Spleen (tissue), 7 donors: ENCODE results near the gene SERINC5.

ENCODE experiments used
- POLR2A ChIP-seq, 3 donors: fragments of 450-650 bp; IDR thresholded peaks; one replicate each; pipeline ENCODE4 v1.5.1; 2017; ENCODE audit warnings: antibody characterized with exemption in 3 of 3, mild to moderate bottlenecking in 1 of 3
- TF ChIP-seq, protein P1 (sequence below), 11 experiments: fragments of 200-600 bp in 7 of 11; fragments of 450-650 bp in 4 of 11; sonication (generic) in 4 of 11; IDR thresholded peaks in 8 of 11; conservative IDR thresholded peaks in 3 of 11; 1 replicate in 7 of 11; 2 replicates in 4 of 11; pipeline versions ENCODE4 v1.4.0 to v1.8.0; 2016 to 2021; ENCODE audit warnings: antibody characterized with exemption in 11 of 11, inconsistent platforms in 4 of 11, mild to moderate bottlenecking in 1 of 11
- donor health status: DM: no; HTN: no; CAD: no; lungs with moderate emphysema.
- donor health status: DM: no; HTN: no; CAD: no.
- donor health status: DM: no; HTN: no; CAD: no.

DNA sequence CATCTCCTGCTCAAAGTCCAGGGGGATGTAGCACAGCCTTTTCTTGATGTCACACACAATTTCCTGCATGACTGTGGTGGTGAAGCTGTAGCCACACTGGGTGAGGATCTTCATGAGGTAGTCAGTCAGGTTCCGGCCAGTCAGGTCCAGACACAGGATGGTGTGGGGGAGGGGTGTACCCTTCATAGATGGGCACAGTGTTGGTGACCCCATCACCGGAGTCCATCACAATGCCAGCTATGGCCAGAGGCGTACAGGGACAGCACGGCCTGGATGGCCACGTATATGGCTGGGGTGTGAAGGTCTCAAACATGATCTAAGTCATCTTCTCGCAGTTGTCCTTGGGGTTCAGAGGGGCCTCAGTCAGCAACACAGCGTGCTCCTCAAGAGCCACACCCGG lies 44.3 kb upstream of the SERINC5 start:
- TF ChIP-seq, protein P1, sequence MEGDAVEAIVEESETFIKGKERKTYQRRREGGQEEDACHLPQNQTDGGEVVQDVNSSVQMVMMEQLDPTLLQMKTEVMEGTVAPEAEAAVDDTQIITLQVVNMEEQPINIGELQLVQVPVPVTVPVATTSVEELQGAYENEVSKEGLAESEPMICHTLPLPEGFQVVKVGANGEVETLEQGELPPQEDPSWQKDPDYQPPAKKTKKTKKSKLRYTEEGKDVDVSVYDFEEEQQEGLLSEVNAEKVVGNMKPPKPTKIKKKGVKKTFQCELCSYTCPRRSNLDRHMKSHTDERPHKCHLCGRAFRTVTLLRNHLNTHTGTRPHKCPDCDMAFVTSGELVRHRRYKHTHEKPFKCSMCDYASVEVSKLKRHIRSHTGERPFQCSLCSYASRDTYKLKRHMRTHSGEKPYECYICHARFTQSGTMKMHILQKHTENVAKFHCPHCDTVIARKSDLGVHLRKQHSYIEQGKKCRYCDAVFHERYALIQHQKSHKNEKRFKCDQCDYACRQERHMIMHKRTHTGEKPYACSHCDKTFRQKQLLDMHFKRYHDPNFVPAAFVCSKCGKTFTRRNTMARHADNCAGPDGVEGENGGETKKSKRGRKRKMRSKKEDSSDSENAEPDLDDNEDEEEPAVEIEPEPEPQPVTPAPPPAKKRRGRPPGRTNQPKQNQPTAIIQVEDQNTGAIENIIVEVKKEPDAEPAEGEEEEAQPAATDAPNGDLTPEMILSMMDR (IDR thresholded peaks at IDR 0.05 in 8 of 11, conservative IDR thresholded peaks at IDR 0.05 in 3 of 11), result no peak
- no peak for TF ChIP-seq POLR2A (IDR thresholded peaks at IDR 0.05)
